ENCODE measurements around the gene CCDC9.
A peak's percentile ranks its signal among the peaks of the same experiment; 100 is the strongest.

The CCDC9 gene

GRCh38 chr19:47239152-47239551, 17.2 kb upstream of the CCDC9 start:
- no peak for TF ChIP-seq CTCF (conservative IDR thresholded peaks at IDR 0.05)
- H3K27ac ChIP-seq = no peak overlapping the region

GRCh38 chr19:47239610-47240296, 16.6 kb upstream of the CCDC9 start:
- no peak for TF ChIP-seq CTCF (conservative IDR thresholded peaks at IDR 0.05)
- H3K27ac ChIP-seq = no peak overlapping the region

- peak overlapping the region; percentile 21; the same call in 1 of the 2 replicates for H3K27ac ChIP-seq
- TF ChIP-seq CTCF (conservative IDR thresholded peaks at IDR 0.05) = no peak
These were observed 15.8 kb upstream of the CCDC9 start for GRCh38 chr19:47240556-47240955.

GRCh38 chr19:47240996-47241918, 15.1 kb upstream of the CCDC9 start:
- no peak for TF ChIP-seq CTCF (conservative IDR thresholded peaks at IDR 0.05)
- peak overlapping the region; percentile 21; the same call in 1 of the 2 replicates for H3K27ac ChIP-seq

- H3K27ac ChIP-seq = no peak overlapping the region
- TF ChIP-seq CTCF (conservative IDR thresholded peaks at IDR 0.05) = no peak
These were observed 14.3 kb upstream of the CCDC9 start for GRCh38 chr19:47241919-47242577.

GRCh38 chr19:47243364-47243775, 13.0 kb upstream of the CCDC9 start:
- TF ChIP-seq CTCF (conservative IDR thresholded peaks at IDR 0.05) = no peak
- peak overlapping the region; percentile 55 for H3K27ac ChIP-seq
